ENCODE data around the gene TRAFD1.
A peak's percentile ranks its signal among the peaks of the same experiment; 100 is the strongest.

TRAFD1 gene

DNA sequence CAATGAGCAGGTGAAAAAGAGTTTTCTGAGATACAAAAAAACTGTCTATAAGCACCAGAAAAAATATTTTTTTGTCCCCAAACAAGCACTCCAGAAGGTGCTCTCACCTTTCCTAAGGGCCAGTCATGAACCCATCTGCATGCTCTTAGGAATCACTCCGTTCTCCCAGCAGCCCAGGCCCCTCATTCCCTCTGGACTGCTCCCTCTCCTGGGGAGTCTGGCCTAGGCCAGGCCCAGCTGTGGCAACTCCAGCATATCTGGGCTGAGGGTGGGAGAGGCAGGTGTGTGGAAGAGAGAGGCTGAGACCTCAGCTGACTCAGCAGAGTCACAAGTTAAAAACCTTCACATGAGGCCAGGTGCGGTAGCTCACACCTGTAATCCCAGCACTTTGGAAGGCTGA lies 54.6 kb downstream of the TRAFD1 start:
- DNase-seq = no peak

DNA sequence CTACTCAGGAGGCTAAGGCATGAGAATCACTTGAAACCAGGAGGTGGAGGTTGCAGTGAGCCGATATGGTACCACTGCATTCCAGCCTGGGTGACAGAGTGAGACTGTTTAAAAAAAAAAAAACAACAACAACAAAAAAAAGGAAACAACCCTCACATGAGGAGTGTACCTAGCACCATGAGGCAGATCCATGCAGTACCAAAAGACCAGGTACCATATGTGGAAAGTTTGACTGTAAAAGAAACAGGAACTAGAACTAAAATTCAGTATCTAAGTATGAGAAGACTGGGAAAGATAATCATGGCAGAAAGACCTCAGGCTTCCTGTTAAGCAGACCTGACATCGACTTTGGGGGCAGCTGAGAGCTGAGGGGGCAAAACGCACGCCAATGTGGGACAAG lies 55.1 kb downstream of the TRAFD1 start:
- DNase-seq = no peak

DNA sequence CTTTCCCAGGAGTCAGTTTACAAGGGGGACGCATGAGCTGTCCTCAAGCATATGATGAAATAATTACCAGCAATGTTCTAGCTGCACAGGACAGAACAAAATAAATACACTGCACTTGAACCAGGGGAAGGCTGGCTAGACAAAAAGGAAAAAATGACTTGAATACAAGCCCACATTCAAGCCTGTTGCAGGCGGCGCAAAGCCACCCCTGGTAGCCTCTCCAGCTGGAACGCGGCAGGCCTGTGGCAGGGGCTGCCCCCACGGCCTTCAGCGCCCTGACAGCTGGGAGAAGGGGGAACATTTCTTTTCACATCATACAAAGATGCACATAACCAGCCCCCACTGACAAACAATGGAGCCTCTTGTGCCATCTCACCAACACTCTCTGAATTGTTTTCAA lies 57.1 kb downstream of the TRAFD1 start:
- DNase-seq = peak; percentile 25

DNA sequence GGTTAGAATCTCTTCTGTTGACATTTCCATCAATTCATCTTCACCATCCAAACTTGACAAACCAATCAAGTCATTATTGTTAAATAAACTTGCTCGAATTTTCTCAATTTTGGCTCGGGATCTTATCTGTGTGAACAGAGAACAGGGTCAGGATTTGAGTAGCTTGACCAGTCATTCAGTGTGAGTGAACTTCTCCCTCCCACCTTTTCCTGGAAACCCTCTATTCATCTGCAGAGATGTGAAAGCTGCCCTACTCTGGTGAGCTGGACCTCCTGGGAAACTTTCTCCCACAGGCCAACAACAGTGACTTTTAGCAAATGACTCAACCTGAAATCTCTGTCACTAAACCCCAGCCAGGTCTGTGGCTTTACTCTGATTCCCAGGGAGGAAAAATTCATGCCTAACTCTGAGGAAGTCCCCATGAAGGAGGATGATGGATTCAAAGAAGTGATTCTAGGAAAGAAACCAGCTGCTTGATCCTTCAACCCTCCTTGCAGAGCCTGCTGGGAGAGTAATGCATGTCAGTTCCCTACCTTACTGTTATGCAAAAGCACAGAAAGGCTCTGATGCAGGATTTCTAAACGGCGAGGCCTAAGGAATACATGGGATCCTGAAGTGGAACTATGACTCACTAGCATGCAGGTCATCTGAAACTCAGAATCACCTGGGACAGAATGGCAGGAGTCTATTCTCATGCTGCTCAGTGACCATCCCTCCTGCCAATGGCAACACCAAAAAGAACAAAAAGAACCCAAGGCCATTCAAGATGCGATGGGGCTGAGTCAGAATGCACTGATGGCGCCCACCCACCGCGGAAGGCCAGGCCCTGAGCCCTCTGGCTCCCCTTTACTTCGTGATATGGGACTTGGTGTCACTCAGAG lies 58.0 kb downstream of the TRAFD1 start:
- DNase-seq = no peak

DNA sequence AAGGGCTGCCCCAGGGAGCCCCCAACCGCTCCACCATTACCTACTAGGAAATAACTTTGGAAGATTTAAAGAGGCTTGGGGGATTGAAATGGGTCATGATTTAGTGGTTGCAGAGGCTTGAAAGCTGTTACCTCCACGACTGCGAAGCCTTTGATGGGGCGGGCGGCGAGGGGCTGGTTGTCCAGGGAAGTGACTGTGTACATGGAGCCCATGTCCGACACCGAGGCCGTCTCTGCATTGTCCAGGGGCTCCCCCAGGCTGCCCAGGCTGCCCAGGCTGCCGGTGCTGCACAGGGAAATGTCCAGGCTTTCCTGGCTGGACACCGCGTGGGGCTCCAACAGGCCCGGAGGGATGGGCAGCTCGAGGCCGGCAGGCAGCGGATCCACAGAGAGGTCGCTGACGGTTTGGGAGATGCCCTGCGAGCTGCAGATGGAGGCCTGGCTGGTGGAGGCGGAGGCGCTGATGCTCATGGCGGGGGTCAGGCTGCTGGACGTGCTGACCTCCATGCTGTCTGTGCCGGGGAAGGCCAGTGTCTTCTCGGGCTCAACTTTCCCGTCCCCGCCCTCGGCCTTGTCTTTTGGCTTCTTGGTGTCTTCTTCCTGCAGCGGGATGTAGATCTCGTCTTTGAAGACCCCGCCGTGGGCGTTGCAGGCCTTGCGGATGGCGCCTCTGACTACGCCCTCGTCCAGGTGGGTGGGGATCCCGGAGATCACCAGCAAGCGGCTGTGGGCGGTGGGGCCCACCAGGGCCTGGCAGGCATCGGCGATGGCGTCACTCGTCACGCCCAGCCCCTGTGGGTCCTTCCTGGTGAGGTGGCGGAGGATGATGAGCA lies 58.9 kb downstream of the TRAFD1 start:
- DNase-seq = no peak

DNA sequence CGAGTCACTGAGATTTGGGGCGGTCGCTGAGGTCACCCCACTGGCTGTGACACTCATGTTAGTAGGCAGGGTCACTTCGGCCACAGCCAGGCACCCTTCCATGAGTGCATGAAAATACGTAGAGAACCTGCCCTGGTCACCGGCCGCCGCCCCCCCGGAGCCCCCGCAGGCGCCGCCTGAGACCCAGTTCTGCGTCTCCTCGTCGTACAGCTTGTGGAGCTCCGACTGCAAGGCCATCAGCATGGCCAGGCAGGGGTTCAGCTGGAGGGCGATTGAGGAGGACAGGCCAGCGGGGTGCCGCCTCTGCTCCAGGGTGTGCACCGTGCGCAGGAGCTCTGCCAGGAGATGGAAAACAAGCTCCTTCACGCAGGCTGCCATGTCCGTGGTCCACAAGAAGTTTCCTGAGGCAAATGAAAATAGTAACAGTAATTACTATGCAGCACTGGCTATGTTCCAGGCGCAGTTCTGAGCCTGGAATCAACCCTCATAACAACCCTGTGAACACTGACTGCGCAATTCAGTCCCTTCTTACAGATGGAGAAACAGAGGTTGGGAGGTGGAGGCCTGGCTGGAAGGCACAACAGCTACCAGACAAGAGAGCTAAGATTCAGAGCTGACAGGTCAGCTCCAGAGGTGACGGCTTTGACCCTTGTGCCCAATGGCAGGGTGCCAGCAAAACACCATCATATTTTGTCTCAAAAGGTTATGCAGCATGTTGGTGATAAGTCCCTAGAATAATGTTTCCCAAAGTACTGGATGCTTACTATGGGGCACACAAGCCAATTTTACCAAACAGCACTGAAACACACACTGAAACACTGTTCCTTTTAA lies 59.9 kb downstream of the TRAFD1 start:
- DNase-seq = no peak

DNA sequence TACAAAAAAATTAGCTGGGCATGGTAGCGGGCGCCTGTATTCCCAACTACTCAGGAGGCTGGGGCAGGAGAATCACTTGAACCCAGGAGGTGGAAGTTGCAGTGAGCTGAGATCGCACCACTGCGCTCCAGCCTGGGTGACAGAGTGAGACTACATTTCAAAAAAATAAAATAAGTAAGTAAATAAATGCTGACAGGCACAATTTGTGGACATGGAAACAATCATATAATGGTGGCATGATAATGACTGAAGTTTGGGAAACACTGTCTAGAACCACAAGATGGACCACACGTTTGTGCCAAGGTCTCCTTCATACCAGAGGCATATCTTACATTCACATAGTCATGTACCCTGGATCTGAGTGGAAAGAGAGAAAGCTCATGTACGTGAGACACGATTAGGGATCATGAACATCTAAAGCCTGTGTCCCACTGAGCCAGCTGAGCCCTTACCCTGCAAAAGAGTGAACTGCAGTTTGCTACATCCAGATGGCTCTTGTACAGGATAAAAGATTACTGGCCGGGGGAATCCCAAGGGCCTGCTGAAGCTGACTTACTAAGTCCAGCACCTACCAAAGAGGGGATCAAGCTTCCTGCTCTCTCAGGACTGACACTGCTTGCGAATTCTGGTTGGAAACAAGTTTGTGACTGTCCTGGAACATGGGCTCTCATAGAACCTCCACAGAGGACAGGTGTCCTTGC lies 62.9 kb downstream of the TRAFD1 start:
- no peak for DNase-seq

DNA sequence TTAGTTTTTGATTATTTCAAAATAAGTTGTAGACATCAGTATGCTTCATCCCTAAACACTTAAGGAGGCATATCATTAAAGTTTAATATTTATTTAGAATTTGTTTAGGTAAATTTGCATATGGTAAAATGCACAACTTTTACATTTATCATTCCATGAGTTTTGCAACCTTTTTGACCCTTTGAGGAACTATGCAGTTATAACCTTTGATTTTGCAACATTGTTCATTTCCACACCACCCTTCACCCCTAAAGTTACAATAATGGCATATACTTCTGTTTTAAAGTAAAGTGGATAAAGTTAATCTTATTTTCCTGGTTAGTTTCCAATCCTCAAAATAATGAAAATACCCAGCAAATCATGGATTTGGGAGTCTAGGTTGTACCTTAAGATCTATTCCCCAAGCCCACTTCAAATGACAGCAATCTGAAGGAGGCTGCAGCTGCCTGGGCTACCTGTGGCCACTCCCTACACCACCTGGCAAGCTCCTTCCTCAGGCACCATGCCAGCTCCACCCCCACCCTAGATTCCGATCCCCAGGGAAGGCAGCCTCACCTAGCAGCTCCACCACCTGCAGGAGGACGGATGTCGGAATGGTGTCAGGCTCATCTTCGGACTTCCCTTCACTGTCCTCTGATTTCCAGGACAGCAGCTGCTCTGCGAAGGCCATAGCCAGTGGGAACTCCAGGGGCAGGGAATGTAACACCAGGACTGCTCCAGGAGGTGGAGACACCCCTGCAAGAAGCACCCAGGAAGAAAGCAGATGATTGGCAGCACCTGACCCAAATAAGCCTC lies 65.1 kb downstream of the TRAFD1 start:
- DNase-seq = peak; percentile 42

DNA sequence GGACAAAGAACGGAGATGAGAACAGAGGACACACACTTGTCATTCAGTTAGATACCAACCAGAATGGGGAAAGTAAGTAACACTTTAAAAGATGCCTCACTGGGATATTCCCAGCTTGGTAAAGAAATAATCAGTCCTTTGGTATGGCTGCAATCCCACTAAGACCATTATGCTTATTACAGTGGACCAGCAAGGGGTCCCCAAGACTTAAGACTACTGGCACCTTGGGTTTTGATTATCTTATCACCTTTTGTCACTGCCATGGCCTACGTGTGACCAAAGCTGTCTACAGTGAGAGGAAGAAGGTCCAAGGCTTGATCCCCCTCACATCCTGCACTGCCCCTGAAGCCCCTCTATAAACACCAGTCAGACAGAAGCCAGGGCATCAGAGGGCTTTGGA lies 65.8 kb downstream of the TRAFD1 start:
- DNase-seq = no peak

DNA sequence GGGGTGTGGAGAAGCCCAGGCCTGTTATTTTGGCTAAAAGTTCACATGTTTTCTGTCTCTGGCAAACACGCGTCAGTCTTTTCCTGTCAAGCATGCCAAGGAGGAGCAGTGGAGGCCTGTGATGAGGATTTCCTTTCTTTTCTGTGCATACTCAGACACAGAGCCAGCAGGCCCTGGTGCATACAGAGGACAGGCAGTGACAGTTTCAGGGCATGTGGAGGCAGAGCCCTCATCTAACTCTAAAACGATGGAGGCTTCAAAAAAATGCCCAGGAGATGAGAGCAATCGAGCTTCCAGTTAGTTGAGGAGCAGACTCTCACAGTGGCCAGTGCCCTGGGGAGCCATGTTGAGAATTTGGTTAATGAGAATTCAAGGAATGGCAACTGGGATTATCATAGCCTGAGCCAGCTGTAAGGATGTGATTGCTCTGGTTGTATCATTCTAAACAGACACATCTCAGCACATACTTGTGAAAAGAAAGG lies 66.5 kb downstream of the TRAFD1 start:
- no peak for DNase-seq

DNA sequence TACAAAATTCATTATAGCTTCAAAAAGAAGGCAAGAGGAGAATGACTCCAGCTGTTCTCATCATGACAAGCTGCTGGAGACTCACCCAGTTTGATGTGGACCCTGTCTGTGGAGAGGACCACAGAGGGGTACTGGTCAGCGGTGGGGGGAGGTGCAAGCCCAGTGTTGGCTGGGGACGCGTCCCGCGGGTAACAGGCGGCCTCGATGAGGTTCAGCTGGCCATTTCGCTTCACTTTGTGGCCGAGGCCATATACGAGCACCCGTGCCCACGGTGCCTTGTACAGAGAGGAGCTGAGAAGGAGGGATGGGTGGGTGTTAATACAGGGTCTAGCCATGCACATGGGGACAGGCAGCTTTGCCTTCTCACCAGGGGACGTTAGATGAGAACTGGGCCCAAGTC lies 67.1 kb downstream of the TRAFD1 start:
- DNase-seq = no peak

DNA sequence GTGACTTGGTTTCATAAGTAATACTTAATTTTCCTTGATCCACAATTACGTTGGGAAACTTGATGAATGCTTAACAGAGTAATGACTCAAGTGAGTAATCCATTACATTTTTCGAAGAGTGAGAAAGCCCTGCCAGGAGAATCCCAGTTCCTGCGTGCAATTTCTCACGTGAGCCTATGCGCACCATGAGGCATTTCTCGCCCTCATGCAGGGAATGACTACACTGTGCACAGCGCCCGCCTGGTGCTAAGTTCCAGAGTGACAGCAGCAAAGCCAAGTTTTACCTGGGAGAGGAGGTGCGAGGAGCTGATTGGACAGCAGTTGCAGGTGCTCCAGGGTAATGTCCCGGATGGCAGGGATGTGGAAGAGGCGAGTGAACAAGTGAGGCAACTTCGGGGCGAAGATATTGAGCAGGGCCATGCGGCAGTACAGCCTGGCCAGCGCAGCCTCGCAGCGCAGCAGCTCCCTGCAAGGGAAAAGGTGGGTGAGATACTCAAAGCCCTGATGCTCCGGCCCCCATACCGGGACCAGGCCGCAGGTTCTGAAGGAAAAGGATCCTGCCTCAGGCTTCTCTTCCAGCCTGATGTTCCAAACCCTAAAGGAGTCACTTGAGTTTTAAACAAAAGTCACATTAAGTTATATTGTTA lies 69.4 kb downstream of the TRAFD1 start:
- no peak for DNase-seq

DNA sequence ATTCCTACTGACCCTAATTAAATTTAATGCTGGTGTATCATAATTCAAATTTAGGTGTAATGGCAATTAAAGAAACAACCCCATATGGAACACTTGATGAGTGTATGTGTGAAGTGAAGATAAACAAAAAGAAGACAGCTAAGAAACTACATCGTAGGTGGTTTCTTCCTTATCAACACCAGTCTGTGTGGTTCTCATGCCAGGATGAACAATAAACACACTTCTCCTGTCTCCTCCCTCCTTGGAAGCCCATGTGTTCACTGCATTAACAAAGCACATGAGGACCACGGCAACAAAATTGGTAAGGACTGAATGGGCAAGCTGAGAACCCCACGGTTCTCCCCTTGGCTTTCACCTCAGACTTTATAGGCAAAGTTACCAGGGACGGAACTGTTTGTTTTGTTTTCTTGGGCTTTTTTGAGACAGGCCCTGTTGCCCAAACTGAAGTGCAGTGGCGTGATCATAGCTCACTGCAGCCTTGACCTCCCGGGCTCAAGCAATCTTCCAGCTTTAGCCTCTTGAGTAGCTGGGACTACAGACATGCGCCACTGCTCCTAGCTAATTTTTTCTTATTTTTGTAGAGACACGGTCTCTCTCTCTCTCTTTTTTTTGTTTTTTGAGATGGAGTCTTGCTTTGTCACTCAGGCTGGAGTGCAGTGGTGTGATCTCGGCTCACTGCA lies 71.0 kb downstream of the TRAFD1 start:
- DNase-seq = no peak

DNA sequence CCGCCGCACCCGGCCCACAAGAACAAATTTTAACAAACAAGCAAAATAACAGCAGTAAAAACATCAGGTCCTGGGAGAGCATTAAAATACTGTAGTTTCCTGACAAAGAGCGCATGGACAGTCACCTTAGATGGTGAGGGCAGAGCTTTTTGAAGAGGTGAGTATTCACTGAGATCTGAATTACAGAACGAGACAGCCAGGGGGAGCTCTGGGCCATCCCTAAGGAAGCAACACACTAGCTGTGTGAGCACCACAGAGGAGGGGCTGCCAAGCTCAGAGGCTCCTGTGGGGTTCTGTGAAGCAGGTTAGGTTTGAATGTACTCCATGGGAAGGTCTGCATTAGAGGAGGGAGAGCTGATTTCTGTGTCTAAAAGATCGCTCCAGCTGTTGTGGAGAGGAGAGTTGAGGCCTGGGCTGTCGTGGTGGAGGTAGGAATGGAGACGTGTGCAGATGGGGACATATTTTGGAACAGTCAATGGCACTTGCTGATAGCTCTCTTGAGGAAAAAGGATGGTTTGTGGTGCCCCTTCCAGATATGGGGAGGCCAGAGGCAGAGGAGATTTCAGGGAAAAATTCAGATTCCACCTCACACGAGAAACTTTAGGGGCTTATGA lies 72.9 kb downstream of the TRAFD1 start:
- DNase-seq = peak; percentile 13

DNA sequence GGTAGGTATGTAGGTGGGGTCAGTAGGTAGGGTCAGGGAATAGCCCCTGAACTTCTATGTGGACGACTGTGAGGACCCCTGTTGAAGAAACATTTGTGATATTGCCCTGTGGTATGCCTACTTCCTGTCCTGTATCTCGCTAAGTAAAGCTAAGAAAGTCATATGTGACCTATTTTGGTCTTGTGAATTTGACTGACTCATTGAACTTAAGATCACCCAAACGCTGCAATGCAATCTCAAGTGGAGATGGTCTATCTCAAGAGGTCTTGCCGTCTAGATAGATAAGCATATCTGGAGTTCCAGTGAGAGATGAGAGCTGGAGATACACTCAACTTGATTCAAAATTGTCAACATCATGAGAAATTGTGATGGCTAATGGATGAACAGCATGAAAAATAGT lies 73.8 kb downstream of the TRAFD1 start:
- DNase-seq = no peak

Data from DMS79 treated with DMSO at 0.1 percent for 48 hours (cell line).